ENCODE data around the gene FERMT2. TPM values are rescaled to one million over a fixed set of nuclear protein-coding genes. Genes with fewer than 3 reads are reported as not detected.
A peak's percentile ranks its signal among the peaks of the same experiment; 100 is the strongest.

Gene FERMT2
- total and polyA plus RNA-seq, 8 donors = 25.9 to 213 (median 63.3) TPM

- Histone ChIP-seq H3K4me3 (no peak overlapping the region), H3K9me3 (no peaks in the 10 kb centered on the region), H3K4me1 (peaks cover 0 to 59% (median 28%) of the 10 kb centered on the region in 4 donors), H3K27ac (peak overlapping the region in 4 of 5 donors; percentile 2 to 35 (median 10)), H3K36me3 (peaks cover 0 to 8% (median 2%) of the 10 kb centered on the region in 4 donors), H3K27me3 (no peaks in the 10 kb centered on the region)
- TF ChIP-seq EP300 (IDR thresholded peaks at IDR 0.05) (no peak), POLR2A (IDR thresholded peaks at IDR 0.05) (no peak), CTCF (IDR thresholded peaks at IDR 0.05) (no peak), POLR2AphosphoS5 (IDR thresholded peaks at IDR 0.05) (no peak)
- WGBS, 5 donors = 61 to 81% (median 72%) methylated on average over 2 of the region's 2 CpGs
- intact Hi-C loops (cut with DNase I; ENCODE audit: low total_unique reads) = no loop called here
- DNase-seq = no peak
Observed at GRCh38 chr14:52910572-52910971, 40.3 kb downstream of the FERMT2 start.

GRCh38 chr14:52907949-52908348, 42.9 kb downstream of the FERMT2 start:
- Histone ChIP-seq H3K27me3 (no peaks in the 10 kb centered on the region), H3K36me3 (peaks cover 0 to 8% (median 2%) of the 10 kb centered on the region in 4 donors), H3K9me3 (no peaks in the 10 kb centered on the region), H3K27ac (peak overlapping the region in 1 of 5 donors; percentile 48), H3K4me1 (peaks cover 0 to 63% (median 34%) of the 10 kb centered on the region in 4 donors), H3K4me3 (no peak overlapping the region)
- TF ChIP-seq POLR2A (IDR thresholded peaks at IDR 0.05) = no peak
- no peak for TF ChIP-seq EP300 (IDR thresholded peaks at IDR 0.05)
- no peak for TF ChIP-seq CTCF (IDR thresholded peaks at IDR 0.05)
- TF ChIP-seq POLR2AphosphoS5 (IDR thresholded peaks at IDR 0.05) = no peak
- 83 to 94% (median 87%) methylated on average over 5 of the region's 5 CpGs for WGBS, 5 donors
- DNase-seq = no peak
- intact Hi-C loops (cut with DNase I; ENCODE audit: low total_unique reads) = no loop called here

GRCh38 chr14:52906141-52906601, 44.7 kb downstream of the FERMT2 start:
- no peaks in the 10 kb centered on the region for H3K27me3 ChIP-seq
- 64 to 91% (median 85%) methylated on average over 3 of the region's 3 CpGs for WGBS, 5 donors
- peak overlapping the region in 4 of 5 donors; percentile 34 to 64 (median 55) for H3K27ac ChIP-seq
- no peaks in the 10 kb centered on the region for H3K9me3 ChIP-seq
- H3K4me1 ChIP-seq = peaks cover 0 to 74% (median 33%) of the 10 kb centered on the region in 4 donors
- DNase-seq = no peak
- H3K36me3 ChIP-seq = peaks cover 5 to 18% (median 8%) of the 10 kb centered on the region in 4 donors
- TF ChIP-seq EP300 (IDR thresholded peaks at IDR 0.05) (no peak), POLR2A (IDR thresholded peaks at IDR 0.05) (no peak), POLR2AphosphoS5 (IDR thresholded peaks at IDR 0.05) (no peak), CTCF (IDR thresholded peaks at IDR 0.05) (no peak)
- intact Hi-C loops (cut with DNase I; ENCODE audit: low total_unique reads) = no loop called here
- H3K4me3 ChIP-seq = no peak overlapping the region

GRCh38 chr14:52902971-52903619, 47.8 kb downstream of the FERMT2 start:
- Histone ChIP-seq H3K27ac (peak overlapping the region in 2 of 5 donors; percentile 39), H3K9me3 (no peaks in the 10 kb centered on the region), H3K27me3 (no peaks in the 10 kb centered on the region), H3K4me3 (no peak overlapping the region), H3K36me3 (peaks cover 0 to 17% (median 8%) of the 10 kb centered on the region in 4 donors), H3K4me1 (peaks cover 0 to 80% (median 26%) of the 10 kb centered on the region in 4 donors)
- intact Hi-C loops (cut with DNase I; ENCODE audit: low total_unique reads) = no loop called here
- TF ChIP-seq CTCF (IDR thresholded peaks at IDR 0.05) = no peak
- TF ChIP-seq POLR2A (IDR thresholded peaks at IDR 0.05) = no peak
- no peak for TF ChIP-seq POLR2AphosphoS5 (IDR thresholded peaks at IDR 0.05)
- TF ChIP-seq EP300 (IDR thresholded peaks at IDR 0.05) = no peak
- DNase-seq = no peak
- 60 to 81% (median 64%) methylated on average over 2 of the region's 2 CpGs for WGBS, 5 donors
